Body of pancreas (tissue), 4 donors: ENCODE results near the gene CCL22. TPM values are rescaled to one million over a fixed set of nuclear protein-coding genes. Genes with fewer than 3 reads are reported as not detected.

Experiments
- ATAC-seq: fragments of 150-250 bp; one replicate; pipeline ENCODE4 v1.9.1; 2016
- DNase-seq, 4 donors: peaks; one replicate each; pipeline ENCODE4 v3.0.0-alpha.2; 2019
- H3K27ac ChIP-seq, 4 donors: fragments of 200-600 bp; sonication (generic); 1 replicate in 3 of 4; 2 replicates in 1 of 4; pipeline versions ENCODE4 v1.5.1 to v1.6.1; 2016 to 2019; ENCODE audit warnings: mild to moderate bottlenecking in 1 of 4, mixed read lengths in 1 of 4, moderate library complexity in 1 of 4
- H3K27me3 ChIP-seq, 2 donors: fragments of 200-600 bp; sonication (generic); one replicate each; pipeline ENCODE4 v1.6.0; 2016; ENCODE audit warnings: mild to moderate bottlenecking in 1 of 2
- H3K36me3 ChIP-seq, 2 donors: fragments of 200-600 bp; sonication (generic); replicated peaks in 1 of 2; 2 replicates each; pipeline ENCODE4 v1.5.1; 2016; ENCODE audit warnings: low read depth in 2 of 2; ENCODE audit not compliant: insufficient read depth in 1 of 2
- H3K4me1 ChIP-seq: fragments of 200-600 bp; sonication (generic); one replicate; pipeline ENCODE4 v1.6.0; 2016
- H3K4me3 ChIP-seq, 2 donors: fragments of 200-600 bp; sonication (generic); 1 replicate in 1 of 2; 2 replicates in 1 of 2; pipeline ENCODE4 v1.5.1; 2016 to 2019
- H3K9me3 ChIP-seq, 3 donors: fragments of 200-600 bp; sonication (generic); 1 replicate in 2 of 3; 2 replicates in 1 of 3; pipeline ENCODE4 v1.5.1; 2016
- POLR2A ChIP-seq, 3 donors: fragments of 450-650 bp; IDR thresholded peaks; one replicate each; pipeline ENCODE4 v1.6.1; 2016; ENCODE audit warnings: antibody characterized with exemption in 3 of 3, mild to moderate bottlenecking in 2 of 3
- WGBS, 2 donors: methylation state at CpG; one replicate each; pipeline ENCODE4 v1.1.5; 2017; 5-methylcytosine and 5-hydroxymethylcytosine counted together
- intact Hi-C: fragments of 100-400 bp; cut with DNase I; formaldehyde crosslinking; loops from one replicate; pipeline ENCODE4 v1.15.1; 2023
- total RNA-seq, 2 donors: library from RNA; depleted of rRNA; stranded (reverse); fragments of >200 nt; gene quantifications; one replicate each; pipeline ENCODE4 v1.1.0, GENCODE V29; 2016
- TF ChIP-seq, protein P1 (sequence below), 7 experiments: fragments of 450-650 bp in 4 of 7; fragments of 200-600 bp in 3 of 7; sonication (generic) in 3 of 7; IDR thresholded peaks; one replicate each; pipeline ENCODE4 v1.5.1; 2016 to 2019; ENCODE audit warnings: antibody characterized with exemption in 7 of 7

CCL22 gene
- total RNA-seq, 2 donors from 2014 or later = not detected

DNA sequence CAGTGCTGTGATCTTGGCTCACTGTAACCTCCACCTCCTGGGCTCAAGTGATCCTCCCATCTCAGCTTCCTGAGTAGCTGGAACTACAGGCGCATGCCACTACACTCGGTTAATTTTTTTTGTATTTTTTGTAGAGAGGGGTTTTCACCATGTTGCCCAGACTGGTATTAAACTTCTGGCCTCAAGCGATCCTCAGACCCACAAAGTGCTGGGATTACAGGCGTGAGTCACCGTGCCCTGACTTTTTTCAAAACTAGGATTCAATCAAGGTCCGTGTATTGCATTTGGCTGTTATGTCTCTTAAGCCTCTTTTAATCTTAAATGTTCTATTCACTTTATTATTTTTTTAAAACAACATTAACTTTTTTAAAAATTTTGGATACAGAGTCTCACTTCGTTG is 4.3 kb upstream of the CCL22 start:
- H3K27me3 ChIP-seq = no peaks in the 10 kb centered on the region
- no peak overlapping the region for H3K4me3 ChIP-seq
- H3K36me3 ChIP-seq = no peaks in the 10 kb centered on the region
- no peak for TF ChIP-seq POLR2A (IDR thresholded peaks at IDR 0.05)
- TF ChIP-seq, protein P1, sequence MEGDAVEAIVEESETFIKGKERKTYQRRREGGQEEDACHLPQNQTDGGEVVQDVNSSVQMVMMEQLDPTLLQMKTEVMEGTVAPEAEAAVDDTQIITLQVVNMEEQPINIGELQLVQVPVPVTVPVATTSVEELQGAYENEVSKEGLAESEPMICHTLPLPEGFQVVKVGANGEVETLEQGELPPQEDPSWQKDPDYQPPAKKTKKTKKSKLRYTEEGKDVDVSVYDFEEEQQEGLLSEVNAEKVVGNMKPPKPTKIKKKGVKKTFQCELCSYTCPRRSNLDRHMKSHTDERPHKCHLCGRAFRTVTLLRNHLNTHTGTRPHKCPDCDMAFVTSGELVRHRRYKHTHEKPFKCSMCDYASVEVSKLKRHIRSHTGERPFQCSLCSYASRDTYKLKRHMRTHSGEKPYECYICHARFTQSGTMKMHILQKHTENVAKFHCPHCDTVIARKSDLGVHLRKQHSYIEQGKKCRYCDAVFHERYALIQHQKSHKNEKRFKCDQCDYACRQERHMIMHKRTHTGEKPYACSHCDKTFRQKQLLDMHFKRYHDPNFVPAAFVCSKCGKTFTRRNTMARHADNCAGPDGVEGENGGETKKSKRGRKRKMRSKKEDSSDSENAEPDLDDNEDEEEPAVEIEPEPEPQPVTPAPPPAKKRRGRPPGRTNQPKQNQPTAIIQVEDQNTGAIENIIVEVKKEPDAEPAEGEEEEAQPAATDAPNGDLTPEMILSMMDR (IDR thresholded peaks at IDR 0.05) = no peak
- DNase-seq = no peak
- ATAC-seq = no peak
- H3K27ac ChIP-seq = no peak overlapping the region
- WGBS, 2 donors = 88 to 91% methylated on average over 7 of the region's 7 CpGs
- H3K9me3 ChIP-seq = no peaks in the 10 kb centered on the region
- H3K4me1 ChIP-seq = no peaks in the 10 kb centered on the region
- intact Hi-C loops = no loop called here

DNA sequence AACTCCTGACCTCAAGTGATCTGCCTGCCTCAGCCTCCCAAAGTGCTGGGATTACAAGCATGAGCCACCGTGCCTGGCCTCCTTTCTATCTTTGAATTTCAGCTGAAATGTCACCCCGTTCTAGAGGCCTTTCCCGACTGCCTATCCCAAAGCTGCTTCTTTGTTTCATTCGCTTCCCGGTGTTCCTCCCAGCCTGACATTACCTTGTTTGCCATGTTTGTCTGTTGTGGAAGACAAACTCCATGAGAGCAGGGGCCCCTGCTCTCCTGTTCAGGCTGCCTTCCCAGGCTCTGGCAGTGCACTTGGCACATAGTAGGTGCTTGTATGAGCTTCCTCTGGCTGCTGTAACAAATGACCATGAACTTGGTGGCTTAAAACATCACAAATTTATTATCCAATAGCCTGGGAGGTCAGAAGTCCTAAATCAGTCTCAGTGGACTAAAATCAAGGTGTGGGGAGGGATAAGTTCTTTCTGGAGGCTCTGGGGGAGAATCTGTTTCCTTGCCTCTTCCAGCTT is 2.6 kb upstream of the CCL22 start:
- DNase-seq (no peak), ATAC-seq (no peak)
- Histone ChIP-seq H3K27ac (no peak overlapping the region), H3K4me3 (no peak overlapping the region), H3K9me3 (no peaks in the 10 kb centered on the region), H3K27me3 (no peaks in the 10 kb centered on the region), H3K36me3 (no peaks in the 10 kb centered on the region), H3K4me1 (no peaks in the 10 kb centered on the region)
- TF ChIP-seq, protein P1 (IDR thresholded peaks at IDR 0.05) = no peak
- TF ChIP-seq POLR2A (IDR thresholded peaks at IDR 0.05) = no peak
- intact Hi-C loops = no loop called here
- 75 to 90% methylated on average over 5 of the region's 5 CpGs for WGBS, 2 donors

DNA sequence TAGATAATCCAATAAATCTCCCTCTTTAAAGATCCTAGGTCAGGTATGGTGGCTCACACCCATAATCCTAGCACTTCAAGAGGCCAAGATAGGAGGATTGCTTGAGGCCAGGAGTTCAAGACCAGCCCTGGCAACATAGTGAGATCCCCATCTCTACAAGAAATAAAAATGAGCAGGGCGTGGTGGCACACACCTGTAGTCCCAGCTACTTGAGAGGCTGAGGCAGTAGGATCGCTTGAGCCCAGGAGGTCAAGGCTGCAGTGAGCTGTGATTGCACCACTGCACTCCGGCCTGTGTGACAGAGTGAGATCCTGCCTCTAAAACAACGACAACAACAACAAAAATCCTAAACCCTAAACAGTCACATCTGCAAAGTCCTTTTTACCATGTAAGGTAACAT is 2.0 kb upstream of the CCL22 start:
- TF ChIP-seq, protein P1 (IDR thresholded peaks at IDR 0.05) = no peak
- no peak for TF ChIP-seq POLR2A (IDR thresholded peaks at IDR 0.05)
- Histone ChIP-seq H3K27me3 (no peaks in the 10 kb centered on the region), H3K9me3 (no peaks in the 10 kb centered on the region), H3K4me3 (no peak overlapping the region), H3K27ac (no peak overlapping the region), H3K36me3 (no peaks in the 10 kb centered on the region), H3K4me1 (peaks cover 5% of the 10 kb centered on the region)
- 87 to 89% methylated on average over 1 to 4 of the region's 4 CpGs for WGBS, 2 donors
- intact Hi-C loops = no loop called here
- DNase-seq = no peak
- no peak for ATAC-seq

DNA sequence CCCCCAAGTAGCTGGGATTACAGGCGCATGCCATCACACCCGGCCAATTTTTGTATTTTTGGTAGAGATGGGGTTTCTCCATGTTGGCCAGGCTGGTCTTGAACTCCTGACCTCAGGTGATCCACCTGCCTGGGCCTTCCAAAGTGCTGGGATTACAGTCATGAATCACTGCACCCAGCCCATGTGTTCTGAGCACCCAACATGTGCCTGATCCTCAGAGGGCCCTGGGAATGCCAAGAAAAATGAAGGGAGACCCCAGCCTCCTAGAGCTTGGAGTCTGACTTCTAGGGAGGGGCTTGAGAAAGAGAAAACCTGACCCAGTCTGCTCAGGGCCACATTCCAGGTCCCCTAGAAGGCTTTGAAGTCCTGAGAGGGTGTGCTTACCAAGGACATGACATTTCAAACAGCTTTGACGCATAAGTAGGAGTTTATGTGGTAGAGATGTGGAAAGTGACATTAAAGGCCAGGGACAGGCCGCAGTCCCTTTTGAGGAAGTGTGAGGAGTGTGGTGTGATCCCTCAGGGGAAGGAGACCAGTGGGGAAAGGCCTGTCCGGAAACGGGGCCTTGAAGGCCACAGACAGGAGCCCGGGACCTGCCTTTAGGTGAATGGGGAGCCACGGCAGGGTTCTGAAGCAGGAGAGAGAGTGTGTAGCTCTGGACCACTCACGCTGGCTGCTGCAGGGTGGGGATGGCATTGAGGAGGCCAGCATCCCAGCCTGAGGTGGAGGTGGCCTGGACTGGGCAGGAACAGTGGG is 1.1 kb upstream of the CCL22 start:
- intact Hi-C loops = no loop called here
- no peaks in the 10 kb centered on the region for H3K9me3 ChIP-seq
- TF ChIP-seq, protein P1 (IDR thresholded peaks at IDR 0.05) = no peak
- TF ChIP-seq POLR2A (IDR thresholded peaks at IDR 0.05) = no peak
- H3K4me3 ChIP-seq = no peak overlapping the region
- H3K27ac ChIP-seq = no peak overlapping the region
- DNase-seq (no peak), ATAC-seq (no peak)
- 83 to 84% methylated on average over 9 of the region's 9 CpGs for WGBS, 2 donors
- H3K27me3 ChIP-seq = no peaks in the 10 kb centered on the region
- no peaks in the 10 kb centered on the region for H3K36me3 ChIP-seq
- peaks cover 10% of the 10 kb centered on the region for H3K4me1 ChIP-seq

DNA sequence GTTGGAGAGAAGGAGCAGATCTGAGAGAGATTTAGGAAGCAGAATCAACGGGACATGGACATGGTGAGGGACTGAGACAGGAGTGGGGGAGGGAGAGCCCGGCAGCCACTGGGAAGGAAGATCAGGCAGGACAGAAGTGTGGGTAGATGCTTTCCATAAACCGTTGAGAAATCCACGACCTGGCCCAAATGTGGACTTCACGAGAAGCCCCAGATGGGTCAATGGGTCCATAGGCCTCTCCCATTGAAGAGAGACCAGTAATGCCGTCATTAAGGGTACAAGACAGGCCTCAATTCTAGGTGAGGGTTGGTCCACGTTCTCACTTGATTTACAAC is 530 bp upstream of the CCL22 start:
- Histone ChIP-seq H3K27me3 (no peaks in the 10 kb centered on the region), H3K36me3 (no peaks in the 10 kb centered on the region), H3K9me3 (no peaks in the 10 kb centered on the region), H3K27ac (no peak overlapping the region), H3K4me3 (no peak overlapping the region), H3K4me1 (peaks cover 10% of the 10 kb centered on the region)
- no peak for DNase-seq
- intact Hi-C loops = no loop called here
- no peak for ATAC-seq
- TF ChIP-seq POLR2A (IDR thresholded peaks at IDR 0.05) = no peak
- TF ChIP-seq, protein P1 (IDR thresholded peaks at IDR 0.05) = no peak
- 73 to 83% methylated on average over 6 to 7 of the region's 7 CpGs for WGBS, 2 donors
